Hematopoietic multipotent progenitor cell treated with erythropoietin and hydrocortisone succinate and interleukin-3 and kit ligand, for 15 days (in vitro differentiated cells): ENCODE data around the gene MPRIP.
"Not testable (repeated sequence)": the region's sequence is repeated elsewhere in the genome, so short reads cannot be mapped to it uniquely, and the experiment has no call there.

Source experiments
- DNase-seq: peaks from one replicate; pipeline ENCODE4 v3.0.0-alpha.2; 2015; ENCODE audit warnings: low spot score

The MPRIP gene

DNA sequence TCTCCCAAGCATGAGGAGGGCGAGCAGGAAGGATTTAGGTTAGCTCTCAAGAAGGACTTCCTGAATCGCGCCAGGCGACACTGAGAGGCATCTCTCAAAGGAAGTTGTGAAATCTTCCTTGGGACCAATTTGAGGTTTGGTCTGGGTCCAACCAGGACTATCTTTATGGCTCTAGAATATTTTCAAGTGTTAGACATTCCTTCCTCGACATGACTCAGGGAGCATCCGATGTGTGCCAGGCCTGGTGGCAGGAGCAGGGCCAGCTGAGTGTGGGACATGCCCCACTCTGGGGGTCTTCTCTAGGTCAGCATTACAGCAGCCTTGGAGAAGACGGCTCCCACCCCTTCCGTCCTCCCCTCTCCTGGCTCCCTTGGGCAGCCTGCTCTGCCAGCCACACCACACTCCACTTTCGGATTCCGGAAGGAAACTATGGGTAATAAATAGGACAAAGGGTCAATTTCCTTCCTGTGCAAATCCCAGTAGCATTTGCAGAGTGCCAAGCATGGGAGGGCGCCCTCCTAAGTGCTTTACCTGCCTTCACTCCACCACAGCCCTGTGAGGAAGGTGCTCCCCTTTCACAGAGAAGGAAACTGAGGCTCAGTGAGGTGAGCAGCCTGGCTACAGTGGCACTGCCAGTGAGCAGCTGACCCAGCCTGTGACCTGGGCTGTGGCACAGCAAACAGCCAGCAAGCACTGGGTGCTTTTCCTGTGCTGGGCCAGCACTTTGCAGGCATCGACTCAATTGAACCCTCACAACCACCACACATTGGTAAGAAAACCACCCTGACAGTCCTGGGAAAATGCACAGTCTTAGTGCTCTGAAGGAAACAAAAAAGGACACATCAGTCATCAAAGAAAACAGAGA, 31.0 kb upstream of the MPRIP start:
- DNase-seq: not testable (repeated sequence)

DNA sequence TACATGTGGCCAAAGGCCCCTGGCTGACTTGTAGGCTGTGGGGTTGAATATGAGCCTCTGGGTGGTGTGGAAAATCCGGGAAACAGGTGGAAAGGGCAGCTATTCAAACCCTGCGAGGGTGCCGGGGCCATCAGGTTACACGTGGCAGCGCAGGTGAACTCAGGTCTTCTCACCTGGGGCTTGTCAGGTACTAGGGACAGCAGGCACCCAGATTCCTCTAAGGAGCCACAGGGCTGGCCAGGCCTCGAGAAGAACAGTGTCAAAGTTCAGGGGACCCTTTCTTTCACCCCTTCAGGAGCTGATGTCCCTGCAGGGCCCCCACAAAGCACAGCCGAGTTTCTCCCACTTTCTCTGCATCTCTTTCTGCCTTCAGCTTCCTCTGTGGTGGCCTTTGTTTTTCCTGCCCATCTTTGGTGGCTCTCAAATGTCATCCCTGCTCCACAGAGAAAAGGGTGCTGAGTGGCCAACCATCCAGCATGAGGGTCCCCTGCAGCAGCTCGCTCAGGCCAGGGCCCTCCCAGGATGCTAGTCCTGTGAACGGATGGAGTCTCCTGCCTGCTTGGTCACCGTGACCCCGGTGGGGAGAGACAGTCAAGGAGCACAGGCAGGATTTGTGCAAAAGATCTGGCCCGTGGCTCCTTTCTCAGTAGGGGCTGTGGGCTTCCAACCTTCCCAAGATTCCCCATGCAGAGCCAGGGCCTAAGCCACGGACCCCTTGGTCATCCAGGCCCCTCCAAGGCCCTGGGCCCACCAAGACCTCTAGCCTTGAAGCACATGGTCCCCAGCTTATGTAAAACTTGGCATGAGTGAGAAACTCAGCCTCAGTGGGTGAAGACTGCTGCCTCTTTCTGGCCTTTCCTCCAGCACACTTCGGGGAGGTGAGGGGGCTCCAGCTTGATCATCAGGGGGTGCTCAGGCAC, 28.2 kb upstream of the MPRIP start:
- DNase-seq: not testable (repeated sequence)

DNA sequence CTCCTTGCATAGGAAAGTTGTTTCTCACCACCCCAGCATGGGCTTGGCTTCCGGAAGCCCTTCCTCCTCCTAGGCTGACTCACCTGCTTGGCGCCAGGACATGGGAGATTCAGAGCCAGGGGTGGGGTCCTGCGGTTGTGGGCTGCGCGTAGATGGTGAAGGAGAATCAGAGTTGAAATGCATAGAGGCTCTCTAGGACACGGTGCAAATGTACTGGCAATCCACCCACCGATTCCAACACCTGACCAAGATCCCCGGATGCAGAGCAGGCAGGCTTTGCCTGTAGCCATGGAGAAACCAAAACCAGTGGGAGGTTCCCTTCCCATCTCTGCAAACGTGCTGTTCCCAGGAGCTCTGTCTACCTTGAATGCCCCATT, 27.5 kb upstream of the MPRIP start:
- DNase-seq: not testable (repeated sequence)

DNA sequence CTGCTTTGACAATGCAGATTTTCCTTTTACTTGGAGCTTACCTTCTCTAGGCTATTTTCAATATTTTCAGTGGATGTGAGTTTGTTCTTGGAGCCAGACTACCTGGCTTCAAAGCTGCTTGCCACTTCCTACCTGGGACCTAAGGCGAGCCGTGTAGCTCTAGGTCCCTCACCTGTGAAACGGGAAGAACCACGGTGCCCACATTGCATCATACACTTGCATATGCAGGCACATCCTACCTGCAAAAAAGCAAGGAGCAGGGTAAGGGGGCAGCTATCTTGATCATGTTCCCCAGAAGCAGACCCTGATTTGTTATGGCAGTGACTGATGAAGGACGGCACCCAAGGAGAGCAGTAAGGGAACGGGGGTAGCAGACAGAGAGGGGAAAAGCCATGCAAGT, 27.0 kb upstream of the MPRIP start:
- DNase-seq: no peak

DNA sequence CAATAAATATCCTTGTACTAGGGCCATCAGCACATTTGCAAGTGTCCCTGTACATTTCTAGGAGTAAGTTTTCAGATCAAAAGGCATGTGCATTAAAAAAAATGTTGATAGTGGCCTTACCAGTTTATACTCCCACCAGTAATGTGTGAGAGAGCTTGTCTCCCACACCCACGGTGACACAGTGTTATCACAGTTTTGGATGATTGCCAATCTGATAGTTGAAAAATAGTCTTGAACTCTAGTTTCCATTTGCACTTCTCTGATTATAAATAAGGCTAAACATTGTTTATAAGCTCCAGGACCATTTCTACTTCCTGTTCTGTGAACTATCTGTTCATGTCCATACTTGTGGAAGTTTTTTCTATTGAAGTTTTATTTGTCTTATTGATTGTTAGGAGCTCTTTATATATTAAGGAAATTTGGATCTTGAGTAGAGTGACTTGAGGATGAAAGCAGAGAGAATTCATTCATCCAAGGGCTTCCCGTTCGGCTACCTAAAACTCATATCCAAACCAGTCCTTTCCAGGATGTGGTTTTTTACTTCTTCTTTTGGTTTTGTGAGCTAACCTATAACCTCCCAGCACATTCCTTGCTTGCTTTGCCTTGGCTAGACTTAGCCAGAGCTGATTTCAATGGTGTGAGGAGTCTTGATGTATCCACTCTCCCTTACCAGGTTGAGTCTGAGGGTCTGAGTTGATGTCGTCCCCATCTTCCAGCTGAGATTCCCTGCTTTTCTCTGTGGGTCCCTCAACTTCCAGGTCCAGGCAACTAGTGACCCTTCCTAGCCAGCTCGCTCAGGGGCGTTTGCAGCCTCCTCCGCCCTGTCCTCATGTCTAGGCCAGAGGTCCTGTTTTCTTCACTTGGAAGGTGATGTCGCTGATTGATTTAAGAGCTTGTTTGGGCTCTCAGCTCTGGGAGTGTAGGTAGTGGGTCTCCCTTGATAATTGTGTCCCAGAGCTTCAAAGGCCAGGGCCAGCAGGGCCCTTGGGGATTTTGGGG, 25.8 kb upstream of the MPRIP start:
- DNase-seq: peak; percentile 11

GRCh38 chr17:17017343-17018014, 24.8 kb upstream of the MPRIP start:
- no peak for DNase-seq

GRCh38 chr17:17018021-17018441, 24.2 kb upstream of the MPRIP start:
- DNase-seq: no peak

- no peak for DNase-seq
Observed at GRCh38 chr17:17018612-17019429, 23.4 kb upstream of the MPRIP start.

DNA sequence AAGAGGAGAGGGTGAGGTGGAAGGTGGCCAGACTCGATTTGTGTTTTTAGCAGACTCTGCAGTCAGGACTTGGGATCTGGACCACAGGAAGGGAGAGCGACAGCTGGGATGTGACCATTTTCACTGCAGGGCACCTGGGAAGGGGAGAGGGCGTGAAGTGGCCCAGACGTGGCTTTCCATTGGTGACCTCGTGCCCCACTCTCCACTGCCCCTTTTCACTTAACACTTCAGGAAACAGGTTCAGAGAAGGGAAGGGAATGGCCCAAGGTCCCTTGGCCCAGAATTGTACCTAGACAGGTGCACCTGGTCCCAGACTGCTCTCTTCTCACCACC, 22.9 kb upstream of the MPRIP start:
- DNase-seq: no peak

- no peak for DNase-seq
Observed at GRCh38 chr17:17019891-17020456, 22.3 kb upstream of the MPRIP start.

DNA sequence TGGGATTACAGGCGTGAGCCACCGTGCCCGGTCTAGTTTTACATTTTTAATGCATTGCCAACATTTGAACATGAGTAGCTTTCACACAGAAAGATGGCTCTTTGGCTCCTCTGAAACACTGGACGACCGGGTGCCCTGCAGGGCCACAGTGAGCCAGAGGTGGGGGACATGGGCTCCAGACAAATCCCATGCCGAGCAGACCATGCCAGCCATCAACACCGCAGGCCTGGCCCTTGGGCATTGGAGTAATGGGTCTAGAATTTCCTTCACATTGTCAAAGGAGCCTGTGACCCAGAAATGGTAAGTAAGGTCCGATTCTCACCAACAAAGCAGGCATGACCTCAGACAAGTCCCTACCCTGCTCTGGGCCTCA, 21.4 kb upstream of the MPRIP start:
- no peak for DNase-seq

GRCh38 chr17:17021194-17021863, 20.9 kb upstream of the MPRIP start:
- DNase-seq: no peak

GRCh38 chr17:17022011-17022410, 20.2 kb upstream of the MPRIP start:
- DNase-seq: no peak

- no peak for DNase-seq
Observed at GRCh38 chr17:17022456-17022855, 19.8 kb upstream of the MPRIP start.

GRCh38 chr17:17024778-17025300, 17.4 kb upstream of the MPRIP start:
- no peak for DNase-seq

DNA sequence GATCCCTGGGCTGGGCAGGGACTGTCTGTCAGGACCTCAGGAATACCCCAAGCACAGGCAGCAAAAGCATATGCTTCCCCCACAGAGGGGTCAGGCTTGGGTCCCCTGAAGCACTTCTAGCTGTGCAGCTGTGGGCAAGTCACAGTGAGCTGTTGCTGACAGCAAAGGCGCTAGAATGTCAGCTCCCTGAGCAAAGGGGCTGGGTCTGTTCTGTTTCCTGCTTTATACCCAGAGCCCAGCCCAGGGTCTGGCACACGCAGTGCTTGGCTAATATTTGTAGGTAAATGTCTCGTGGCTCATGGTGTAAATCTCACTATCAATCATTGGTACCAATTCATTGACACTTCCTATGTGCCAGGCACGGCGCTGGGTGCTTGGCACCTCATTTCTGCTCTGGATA, 16.6 kb upstream of the MPRIP start:
- no peak for DNase-seq

DNA sequence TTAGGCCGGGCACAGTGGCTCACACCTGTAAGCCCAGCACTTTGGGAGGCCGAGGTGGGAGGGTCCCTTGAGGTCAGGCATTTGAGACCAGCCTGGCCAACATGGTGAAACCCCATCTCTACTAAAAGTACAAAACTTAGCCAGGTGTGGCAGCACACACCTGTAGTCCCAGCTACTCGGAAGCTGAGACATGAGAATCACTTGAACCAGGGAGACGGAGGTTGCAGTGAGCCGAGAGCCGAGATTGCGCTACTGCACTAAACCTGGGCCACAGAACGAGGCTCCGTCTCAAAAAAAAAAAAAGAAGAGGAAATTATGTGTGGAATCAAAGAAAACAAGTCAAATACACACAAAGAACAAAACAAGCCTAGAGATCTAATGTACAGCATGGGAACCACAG, 16.1 kb upstream of the MPRIP start:
- no peak for DNase-seq

- DNase-seq: no peak
Observed at GRCh38 chr17:17027442-17028058, 14.7 kb upstream of the MPRIP start.
